Astrocyte of the spinal cord (primary cell): ENCODE measurements around the gene ERN1.

ENCODE experiments used
- DNase-seq: peaks from one replicate; pipeline ENCODE4 v3.0.0; 2011; ENCODE audit warnings: low read depth, low spot score
- H3K4me3 ChIP-seq: 2 replicates; pipeline ENCODE4 v1.5.1; 2011; ENCODE audit warnings: low read depth, mild to moderate bottlenecking, low read length, moderate library complexity
- in situ Hi-C: cut with HindIII; loops from 2 replicates; pipeline ENCODE4 v1.10.0; 2017; ENCODE audit warnings: low sequenced_read_pairs
- TF ChIP-seq, protein P1 (sequence below): IDR thresholded peaks from 2 replicates; pipeline ENCODE4 v1.5.1; 2012; ENCODE audit warnings: low read depth, mild to moderate bottlenecking, low read length, inconsistent platforms

The ERN1 gene

DNA sequence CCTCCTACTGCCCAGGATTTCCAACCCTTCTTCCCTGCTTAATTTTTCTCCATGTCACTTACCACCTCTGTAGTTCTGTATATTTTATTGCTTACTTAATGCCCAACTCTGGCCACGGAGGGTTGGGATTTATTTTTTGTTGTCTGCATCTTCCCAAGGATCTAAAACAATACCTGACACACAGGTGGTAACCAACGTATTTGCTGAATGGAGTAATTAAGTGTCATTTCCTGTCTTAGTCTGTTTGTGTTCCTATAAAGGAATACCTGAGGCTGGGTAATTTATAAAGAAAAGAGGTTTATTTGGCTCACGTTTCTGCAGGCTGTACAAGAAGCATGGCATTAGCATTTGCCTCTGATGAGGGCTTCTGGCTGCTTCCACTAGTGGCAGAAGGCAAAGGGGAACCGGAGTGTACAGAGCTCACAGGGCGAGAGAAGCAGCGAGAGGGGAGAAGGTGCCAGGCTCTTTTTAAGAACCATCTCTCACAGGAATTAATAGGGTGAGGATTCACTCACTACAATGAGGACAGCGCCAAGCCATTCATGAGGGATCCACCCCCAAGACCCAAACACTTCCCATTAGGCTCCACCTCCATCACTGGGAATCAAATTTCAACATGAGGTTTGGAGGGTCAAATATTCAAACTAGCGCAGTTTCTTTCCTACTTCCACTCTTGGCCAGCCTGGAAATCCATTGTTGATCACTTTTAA lies 44.8 kb downstream of the ERN1 start:
- in situ Hi-C loops: no loop called here
- no peak for DNase-seq

DNA sequence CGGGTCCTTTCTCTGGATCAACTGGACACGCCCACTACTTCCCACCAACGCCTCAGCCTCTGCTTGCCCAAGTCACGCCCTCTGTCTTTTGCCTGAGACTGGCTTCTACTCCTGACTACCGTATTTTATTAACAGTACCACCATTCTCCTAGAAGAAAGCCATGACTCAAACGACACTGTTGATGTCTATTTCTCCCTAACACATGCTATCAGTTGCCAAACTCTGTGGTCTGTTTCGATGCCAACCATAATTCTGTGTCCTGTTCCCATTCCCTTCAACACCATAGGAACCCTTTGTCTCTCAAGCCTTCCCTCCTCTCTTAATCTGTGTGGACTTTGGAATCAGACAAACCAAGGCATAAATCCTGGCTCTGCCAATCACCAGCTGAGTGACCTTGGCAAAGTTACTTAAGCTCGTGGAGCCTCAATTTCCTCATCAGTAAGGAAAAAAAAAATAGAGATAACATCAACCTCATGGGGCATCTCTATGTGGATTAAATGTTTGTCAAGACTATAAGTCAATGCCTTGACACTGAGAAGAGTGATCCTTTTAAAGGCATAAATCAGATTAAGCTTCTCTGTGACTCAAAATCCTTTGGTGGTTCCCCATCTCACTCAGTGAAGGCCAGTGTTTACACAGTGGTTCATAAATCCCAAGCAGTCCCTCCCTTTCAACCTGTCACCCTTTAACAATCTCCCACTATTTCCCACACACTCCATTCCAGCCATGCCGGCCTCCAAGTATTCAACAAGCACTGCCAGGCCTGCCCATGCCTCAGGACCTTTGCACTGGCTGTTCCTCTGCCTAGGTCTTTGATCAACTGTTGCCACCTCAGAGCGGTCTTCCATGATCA lies 45.6 kb downstream of the ERN1 start:
- in situ Hi-C loops: no loop called here

More for the DNA sequence above, 44.8 kb downstream of the ERN1 start:
- H3K4me3 ChIP-seq: no peak overlapping the region
- TF ChIP-seq, protein P1, sequence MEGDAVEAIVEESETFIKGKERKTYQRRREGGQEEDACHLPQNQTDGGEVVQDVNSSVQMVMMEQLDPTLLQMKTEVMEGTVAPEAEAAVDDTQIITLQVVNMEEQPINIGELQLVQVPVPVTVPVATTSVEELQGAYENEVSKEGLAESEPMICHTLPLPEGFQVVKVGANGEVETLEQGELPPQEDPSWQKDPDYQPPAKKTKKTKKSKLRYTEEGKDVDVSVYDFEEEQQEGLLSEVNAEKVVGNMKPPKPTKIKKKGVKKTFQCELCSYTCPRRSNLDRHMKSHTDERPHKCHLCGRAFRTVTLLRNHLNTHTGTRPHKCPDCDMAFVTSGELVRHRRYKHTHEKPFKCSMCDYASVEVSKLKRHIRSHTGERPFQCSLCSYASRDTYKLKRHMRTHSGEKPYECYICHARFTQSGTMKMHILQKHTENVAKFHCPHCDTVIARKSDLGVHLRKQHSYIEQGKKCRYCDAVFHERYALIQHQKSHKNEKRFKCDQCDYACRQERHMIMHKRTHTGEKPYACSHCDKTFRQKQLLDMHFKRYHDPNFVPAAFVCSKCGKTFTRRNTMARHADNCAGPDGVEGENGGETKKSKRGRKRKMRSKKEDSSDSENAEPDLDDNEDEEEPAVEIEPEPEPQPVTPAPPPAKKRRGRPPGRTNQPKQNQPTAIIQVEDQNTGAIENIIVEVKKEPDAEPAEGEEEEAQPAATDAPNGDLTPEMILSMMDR: no peak

DNA sequence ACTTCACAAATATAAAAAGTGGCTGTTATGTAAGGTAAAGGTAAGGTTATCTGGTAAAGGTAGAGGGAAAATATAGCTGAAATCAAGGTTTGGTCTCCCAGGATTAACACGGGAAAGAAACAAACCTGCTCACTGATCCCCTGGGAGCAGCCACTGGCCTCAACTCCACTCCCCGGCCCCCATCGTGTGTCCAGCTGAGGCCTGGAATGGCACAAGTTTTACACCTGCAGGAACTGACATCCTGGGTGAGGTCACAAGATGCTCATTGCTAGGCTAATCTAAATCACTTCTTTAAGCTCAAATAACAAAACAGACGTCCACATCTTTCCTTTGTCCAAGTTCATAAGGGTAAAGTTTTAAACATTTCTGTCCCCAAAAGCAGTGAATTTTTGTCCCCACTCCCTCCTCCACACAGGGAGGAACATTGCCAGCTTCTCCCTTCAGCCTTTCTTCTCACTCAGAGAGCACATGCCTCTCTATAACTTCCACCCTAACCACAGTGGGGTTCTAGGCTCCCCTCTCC lies 46.3 kb downstream of the ERN1 start:
- DNase-seq: no peak
- in situ Hi-C loops: no loop called here
- TF ChIP-seq, protein P1: no peak
- H3K4me3 ChIP-seq: no peak overlapping the region

More for the DNA sequence above, 45.6 kb downstream of the ERN1 start:
- DNase-seq: peak; percentile 26
- no peak overlapping the region for H3K4me3 ChIP-seq
- TF ChIP-seq, protein P1: no peak

DNA sequence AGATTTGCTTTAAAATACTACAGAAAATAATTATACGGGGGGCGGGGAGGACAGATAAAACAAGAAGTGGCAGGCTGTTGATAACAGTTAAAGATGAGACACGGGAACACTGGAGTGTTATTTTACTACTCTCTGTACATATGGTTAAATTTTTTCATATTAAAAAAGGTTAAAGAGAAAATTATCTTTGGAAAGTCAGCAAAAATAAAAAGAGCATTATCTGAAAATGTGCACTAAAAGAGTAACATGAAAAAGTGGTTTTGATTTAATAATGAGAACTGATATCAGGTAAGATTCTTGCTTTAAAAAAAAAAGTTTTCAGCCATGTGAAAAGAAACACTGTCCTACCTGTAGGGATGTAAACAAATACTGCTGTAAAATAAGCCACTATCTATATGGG lies 46.9 kb downstream of the ERN1 start:
- TF ChIP-seq, protein P1: no peak

DNA sequence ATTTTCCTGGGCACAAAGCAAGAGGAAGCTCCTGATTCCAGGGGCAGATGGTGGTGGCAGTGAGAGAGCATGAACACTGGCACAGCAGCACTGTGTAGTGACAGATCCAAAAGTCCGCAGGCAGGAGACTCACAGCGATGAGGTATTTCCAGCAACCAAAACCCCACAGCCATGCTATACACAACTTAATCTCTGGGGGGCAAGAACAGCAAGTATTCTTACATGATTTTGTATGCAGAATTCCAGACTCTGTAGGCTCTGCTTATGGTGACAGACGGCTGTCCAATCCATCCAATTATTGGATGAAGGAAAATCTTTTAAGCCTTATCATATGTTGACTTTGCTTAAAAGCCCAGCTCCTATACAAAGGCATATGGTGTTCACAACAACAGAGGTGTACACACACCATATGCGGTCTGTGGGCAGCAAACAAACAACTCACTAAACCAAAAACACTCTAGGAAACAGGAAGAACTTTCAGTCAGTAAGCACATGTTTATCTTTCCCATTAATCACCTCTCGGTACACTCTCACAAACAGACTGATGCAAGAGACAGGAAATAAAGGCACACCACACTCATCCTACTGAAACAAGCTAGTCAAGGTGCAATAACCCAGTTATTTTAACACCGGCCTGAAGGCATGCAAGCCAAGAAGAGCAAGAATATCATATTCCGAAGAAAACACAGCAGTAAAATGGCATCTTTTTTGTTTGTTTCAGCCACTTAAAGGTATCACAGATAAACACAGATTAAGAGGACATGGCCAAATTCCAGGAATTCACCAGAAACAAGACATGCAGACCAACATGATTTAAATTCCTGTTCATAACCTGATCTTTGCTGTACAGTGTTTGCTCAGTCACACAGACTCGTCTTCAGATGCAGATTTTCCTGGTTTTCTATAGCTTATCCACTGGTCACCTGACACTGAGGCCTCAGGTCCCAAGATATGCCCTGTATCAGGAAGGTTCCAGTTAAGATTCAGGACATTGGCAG lies 47.8 kb downstream of the ERN1 start:
- in situ Hi-C loops: no loop called here
- DNase-seq: peak; percentile 62
- TF ChIP-seq, protein P1: no peak
- no peak overlapping the region for H3K4me3 ChIP-seq

More for the DNA sequence above, 46.9 kb downstream of the ERN1 start:
- no peak overlapping the region for H3K4me3 ChIP-seq
- in situ Hi-C loops: no loop called here
- no peak for DNase-seq
